Hepatocyte (in vitro differentiated cells): ENCODE measurements around the gene ALDH1A2. TPM values are rescaled to one million over a fixed set of nuclear protein-coding genes. Genes with fewer than 3 reads are reported as not detected.
A peak's percentile ranks its signal among the peaks of the same experiment; 100 is the strongest.

ENCODE experiments used
- DNase-seq: peaks from one replicate; pipeline ENCODE4 v3.0.0-alpha.2; 2016; ENCODE audit warnings: low spot score
- H2AFZ ChIP-seq: fragments of 200-600 bp; sonication (generic); 2 replicates; pipeline ENCODE4 v1.6.0; 2016; ENCODE audit warnings: antibody characterized with exemption, mild to moderate bottlenecking
- H3K27ac ChIP-seq: fragments of 200-600 bp; sonication (generic); 2 replicates; pipeline ENCODE4 v1.5.1; 2016; ENCODE audit warnings: mild to moderate bottlenecking
- H3K27me3 ChIP-seq: fragments of 200-600 bp; sonication (generic); 2 replicates; pipeline ENCODE4 v1.6.1; 2016
- H3K36me3 ChIP-seq: fragments of 200-600 bp; sonication (generic); replicated peaks from 2 replicates; pipeline ENCODE4 v1.5.1; 2016; ENCODE audit warnings: low read depth; ENCODE audit not compliant: insufficient read depth
- H3K4me1 ChIP-seq: fragments of 200-600 bp; sonication (generic); 2 replicates; pipeline ENCODE4 v1.5.1; 2016; ENCODE audit warnings: mild to moderate bottlenecking, moderate library complexity; ENCODE audit not compliant: insufficient read depth
- H3K4me2 ChIP-seq: fragments of 200-600 bp; sonication (generic); 2 replicates; pipeline ENCODE4 v1.6.0; 2016
- H3K4me3 ChIP-seq: fragments of 200-600 bp; sonication (generic); 2 replicates; pipeline ENCODE4 v1.5.1; 2016; ENCODE audit warnings: mild to moderate bottlenecking
- H3K79me2 ChIP-seq: fragments of 200-600 bp; sonication (generic); 2 replicates; pipeline ENCODE4 v1.6.0; 2017; ENCODE audit warnings: mild to moderate bottlenecking
- H3K9me2 ChIP-seq: fragments of 200-600 bp; sonication (generic); replicated peaks from 2 replicates; pipeline ENCODE4 v1.6.0; 2017; ENCODE audit warnings: mild to moderate bottlenecking; ENCODE audit not compliant: insufficient read depth
- H3K9me3 ChIP-seq: fragments of 200-600 bp; sonication (generic); 2 replicates; pipeline ENCODE4 v1.5.1; 2016; ENCODE audit warnings: low read depth, mild to moderate bottlenecking
- H4K20me1 ChIP-seq: fragments of 200-600 bp; sonication (generic); 2 replicates; pipeline ENCODE4 v1.6.0; 2016; ENCODE audit warnings: mild to moderate bottlenecking; ENCODE audit not compliant: insufficient read depth, poor library complexity, severe bottlenecking
- EZH2 ChIP-seq: fragments of 200-600 bp; sonication (generic); IDR thresholded peaks from 2 replicates; pipeline ENCODE4 v1.6.1; 2016; ENCODE audit warnings: antibody characterized with exemption, mild to moderate bottlenecking, borderline replicate concordance
- EZH2phosphoT487 ChIP-seq: fragments of 200-600 bp; sonication (generic); IDR thresholded peaks from one replicate; pipeline ENCODE4 v1.6.1; 2018; ENCODE audit warnings: antibody characterized with exemption, mild to moderate bottlenecking, low read depth, moderate library complexity; ENCODE audit not compliant: unreplicated experiment, severe bottlenecking
- WGBS: methylation state at CpG from one replicate; pipeline ENCODE4 v1.1.6; 2016; ENCODE audit warnings: low lambda C conversion rate; ENCODE audit errors: missing lambda C conversion rate; 5-methylcytosine and 5-hydroxymethylcytosine counted together
- polyA plus RNA-seq: library from polyadenylated mRNA; unstranded; fragments of >200 nt; fragmentation: Nextera tagmentation; extraction: Ambion mirVana; gene quantifications from 2 replicates; pipeline ENCODE4 v1.2.1, GENCODE V29; 2016
- total RNA-seq: library from RNA; depleted of rRNA; stranded (reverse); fragments of >200 nt; gene quantifications from 2 replicates; pipeline ENCODE4 v1.2.3, GENCODE V29; 2014
- TF ChIP-seq, protein P1 (sequence below): fragments of 200-600 bp; sonication (generic); IDR thresholded peaks from 2 replicates; pipeline ENCODE4 v1.5.1; 2016; ENCODE audit warnings: antibody characterized with exemption, mild to moderate bottlenecking; ENCODE audit not compliant: poor library complexity

Gene ALDH1A2
- total and polyA plus RNA-seq, 2 experiments from 2014 or later = 3.0 to 7.3 TPM

DNA sequence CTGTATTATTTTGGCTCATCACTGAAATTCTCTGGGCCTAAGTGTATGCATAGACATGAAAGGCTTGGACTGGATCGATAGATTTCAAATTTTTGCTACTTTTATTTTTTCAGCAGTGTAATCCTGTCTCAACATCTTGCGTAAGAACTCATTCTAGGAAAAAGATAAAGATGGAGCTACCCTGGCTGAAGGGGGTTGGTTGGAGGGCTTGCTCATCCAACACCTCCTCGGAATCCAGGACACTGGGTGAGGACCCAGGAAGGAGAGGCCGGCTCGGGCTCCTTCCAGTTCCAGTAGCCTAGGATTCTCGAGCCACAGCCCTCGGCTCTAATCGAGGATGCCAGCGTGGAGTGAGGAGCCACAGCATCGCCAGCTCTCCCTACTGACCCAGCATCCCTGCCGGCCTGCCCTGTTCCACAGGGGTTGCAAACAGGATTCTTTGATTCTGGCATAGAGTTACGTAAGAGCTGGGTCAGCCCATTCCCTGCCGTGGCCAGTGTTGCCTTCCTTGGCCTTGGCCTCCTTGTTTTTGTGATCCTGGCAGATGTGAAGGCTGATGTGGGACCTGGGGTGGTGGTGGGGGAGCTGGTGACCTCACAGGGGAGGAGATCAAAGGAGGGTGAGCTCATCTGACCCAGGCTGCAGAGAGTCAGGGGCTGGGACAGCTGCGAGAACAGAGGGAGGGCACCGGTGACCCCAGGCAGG, 149.5 kb downstream of the ALDH1A2 start:
- no peak overlapping the region for H3K27ac ChIP-seq
- H4K20me1 ChIP-seq = no peaks in the 10 kb centered on the region
- H3K4me1 ChIP-seq = no peaks in the 10 kb centered on the region
- TF ChIP-seq EZH2phosphoT487 (no peak), EZH2 (no peak)
- TF ChIP-seq, protein P1, sequence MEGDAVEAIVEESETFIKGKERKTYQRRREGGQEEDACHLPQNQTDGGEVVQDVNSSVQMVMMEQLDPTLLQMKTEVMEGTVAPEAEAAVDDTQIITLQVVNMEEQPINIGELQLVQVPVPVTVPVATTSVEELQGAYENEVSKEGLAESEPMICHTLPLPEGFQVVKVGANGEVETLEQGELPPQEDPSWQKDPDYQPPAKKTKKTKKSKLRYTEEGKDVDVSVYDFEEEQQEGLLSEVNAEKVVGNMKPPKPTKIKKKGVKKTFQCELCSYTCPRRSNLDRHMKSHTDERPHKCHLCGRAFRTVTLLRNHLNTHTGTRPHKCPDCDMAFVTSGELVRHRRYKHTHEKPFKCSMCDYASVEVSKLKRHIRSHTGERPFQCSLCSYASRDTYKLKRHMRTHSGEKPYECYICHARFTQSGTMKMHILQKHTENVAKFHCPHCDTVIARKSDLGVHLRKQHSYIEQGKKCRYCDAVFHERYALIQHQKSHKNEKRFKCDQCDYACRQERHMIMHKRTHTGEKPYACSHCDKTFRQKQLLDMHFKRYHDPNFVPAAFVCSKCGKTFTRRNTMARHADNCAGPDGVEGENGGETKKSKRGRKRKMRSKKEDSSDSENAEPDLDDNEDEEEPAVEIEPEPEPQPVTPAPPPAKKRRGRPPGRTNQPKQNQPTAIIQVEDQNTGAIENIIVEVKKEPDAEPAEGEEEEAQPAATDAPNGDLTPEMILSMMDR = no peak
- no peak overlapping the region for H3K4me3 ChIP-seq
- H3K9me2 ChIP-seq = no peaks in the 10 kb centered on the region
- no peak for DNase-seq
- H2AFZ ChIP-seq = no peak overlapping the region
- H3K36me3 ChIP-seq = no peaks in the 10 kb centered on the region
- no peaks in the 10 kb centered on the region for H3K27me3 ChIP-seq
- no peak overlapping the region for H3K4me2 ChIP-seq
- no peaks in the 10 kb centered on the region for H3K79me2 ChIP-seq
- 87% methylated on average over 15 of the region's 15 CpGs for WGBS
- no peaks in the 10 kb centered on the region for H3K9me3 ChIP-seq

DNA sequence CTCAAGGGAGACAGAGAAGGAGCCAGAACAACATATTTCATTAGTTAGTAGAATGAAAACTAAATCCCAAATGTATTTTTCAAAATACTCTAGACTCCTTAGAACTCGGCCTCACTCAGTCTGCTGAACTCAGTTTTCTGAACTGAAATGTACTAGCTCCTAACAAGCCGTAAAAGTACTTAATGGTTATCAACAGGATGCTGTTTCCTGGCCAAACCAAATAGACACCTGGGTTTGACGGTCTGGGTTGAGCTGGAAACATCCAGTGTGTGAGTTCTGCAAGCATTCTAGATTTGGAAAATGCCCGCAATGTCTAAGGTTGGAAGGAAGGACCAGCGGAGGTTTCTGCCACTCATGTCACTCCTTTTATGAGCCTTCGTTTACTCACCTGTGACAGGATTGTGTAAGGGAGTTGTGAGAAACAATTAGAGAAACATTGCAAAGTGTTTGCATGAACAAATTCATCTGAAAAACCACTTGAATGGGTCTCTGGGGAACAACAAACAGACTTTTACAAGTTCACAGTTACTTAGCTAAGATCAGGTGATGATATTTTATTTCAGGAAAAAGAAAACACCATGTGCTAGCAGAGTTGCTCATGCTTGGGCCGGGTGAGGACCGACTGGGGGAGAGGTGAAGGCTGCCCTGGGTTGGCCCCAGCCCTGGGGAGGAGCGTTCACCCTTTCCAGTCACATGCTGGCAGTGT, 151.0 kb downstream of the ALDH1A2 start:
- Histone ChIP-seq H3K9me2 (no peaks in the 10 kb centered on the region), H4K20me1 (no peaks in the 10 kb centered on the region), H3K9me3 (no peaks in the 10 kb centered on the region), H3K4me2 (no peak overlapping the region), H3K4me3 (no peak overlapping the region), H2AFZ (no peak overlapping the region), H3K4me1 (no peaks in the 10 kb centered on the region), H3K27ac (no peak overlapping the region), H3K36me3 (no peaks in the 10 kb centered on the region), H3K27me3 (no peaks in the 10 kb centered on the region), H3K79me2 (no peaks in the 10 kb centered on the region)
- peak; percentile 16 for DNase-seq
- TF ChIP-seq EZH2phosphoT487 = no peak
- 69% methylated on average over 9 of the region's 9 CpGs for WGBS

DNA sequence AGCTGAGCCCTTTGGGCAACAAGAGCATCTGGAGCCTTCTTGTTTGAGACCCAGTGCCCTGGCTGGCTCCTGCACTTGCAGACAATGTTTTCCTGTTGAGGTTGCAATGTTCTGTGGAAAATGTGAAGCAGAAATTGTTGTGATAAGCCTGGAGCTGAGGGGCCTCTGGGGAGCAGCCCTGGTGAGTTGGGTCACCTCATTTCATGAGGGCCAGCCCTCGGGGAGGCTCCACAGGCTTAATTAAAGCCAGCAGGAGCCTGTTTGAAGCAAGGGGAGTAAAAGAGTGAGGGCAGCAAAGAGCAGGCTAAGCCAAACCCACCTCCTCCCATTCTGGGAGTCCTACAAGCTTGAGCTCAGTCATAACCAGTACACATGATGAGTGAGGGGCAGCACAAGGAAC, 154.3 kb downstream of the ALDH1A2 start:
- Histone ChIP-seq H3K9me3 (no peaks in the 10 kb centered on the region), H2AFZ (no peak overlapping the region), H3K4me1 (no peaks in the 10 kb centered on the region), H3K4me3 (no peak overlapping the region), H3K9me2 (no peaks in the 10 kb centered on the region), H3K79me2 (no peaks in the 10 kb centered on the region), H3K4me2 (no peak overlapping the region), H4K20me1 (no peaks in the 10 kb centered on the region), H3K27ac (no peak overlapping the region), H3K36me3 (no peaks in the 10 kb centered on the region), H3K27me3 (no peaks in the 10 kb centered on the region)
- no peak for DNase-seq
- no peak for TF ChIP-seq EZH2
- TF ChIP-seq, protein P1 = no peak
- TF ChIP-seq EZH2phosphoT487 = no peak
- WGBS = 22% methylated on average over 1 of the region's 1 CpG

DNA sequence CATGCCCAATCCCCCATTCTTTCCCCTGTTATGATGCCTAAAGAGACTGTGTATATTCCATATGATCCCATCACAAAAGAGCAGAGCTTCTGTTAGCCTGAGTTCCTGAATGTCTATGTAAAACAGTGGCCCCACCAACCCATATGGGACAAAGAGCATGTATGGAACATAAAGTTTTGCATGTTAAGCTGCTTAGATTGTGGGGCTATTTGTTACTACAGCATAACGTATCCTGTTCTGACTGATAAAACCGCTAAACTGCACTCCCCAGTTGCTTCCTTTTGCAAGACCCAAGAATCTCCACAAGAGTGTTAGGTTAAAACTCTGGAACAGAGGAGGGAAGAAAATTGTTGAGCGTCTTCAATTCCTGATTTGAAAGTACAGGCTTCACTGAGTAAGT, 154.8 kb downstream of the ALDH1A2 start:
- no peak for DNase-seq
- no peaks in the 10 kb centered on the region for H3K4me1 ChIP-seq
- no peaks in the 10 kb centered on the region for H3K36me3 ChIP-seq
- no peak overlapping the region for H3K27ac ChIP-seq
- H3K4me3 ChIP-seq = no peak overlapping the region
- no peaks in the 10 kb centered on the region for H3K27me3 ChIP-seq
- TF ChIP-seq, protein P1 = no peak
- no peak for TF ChIP-seq EZH2phosphoT487
- no peak for TF ChIP-seq EZH2
- H3K9me2 ChIP-seq = no peaks in the 10 kb centered on the region
- no peaks in the 10 kb centered on the region for H3K9me3 ChIP-seq
- no peaks in the 10 kb centered on the region for H3K79me2 ChIP-seq
- H2AFZ ChIP-seq = no peak overlapping the region
- 96% methylated on average over 3 of the region's 3 CpGs for WGBS
- H4K20me1 ChIP-seq = no peaks in the 10 kb centered on the region
- no peak overlapping the region for H3K4me2 ChIP-seq
